ENCODE measurements around the gene RAB7A. TPM values are rescaled to one million over a fixed set of nuclear protein-coding genes. Genes with fewer than 3 reads are reported as not detected.

RAB7A gene
- total and polyA plus RNA-seq, 2 of the 13 experiments (the other 11 are each of a cell fraction or from before 2014, with no cell fraction given) = 26.5 to 182 TPM

DNA sequence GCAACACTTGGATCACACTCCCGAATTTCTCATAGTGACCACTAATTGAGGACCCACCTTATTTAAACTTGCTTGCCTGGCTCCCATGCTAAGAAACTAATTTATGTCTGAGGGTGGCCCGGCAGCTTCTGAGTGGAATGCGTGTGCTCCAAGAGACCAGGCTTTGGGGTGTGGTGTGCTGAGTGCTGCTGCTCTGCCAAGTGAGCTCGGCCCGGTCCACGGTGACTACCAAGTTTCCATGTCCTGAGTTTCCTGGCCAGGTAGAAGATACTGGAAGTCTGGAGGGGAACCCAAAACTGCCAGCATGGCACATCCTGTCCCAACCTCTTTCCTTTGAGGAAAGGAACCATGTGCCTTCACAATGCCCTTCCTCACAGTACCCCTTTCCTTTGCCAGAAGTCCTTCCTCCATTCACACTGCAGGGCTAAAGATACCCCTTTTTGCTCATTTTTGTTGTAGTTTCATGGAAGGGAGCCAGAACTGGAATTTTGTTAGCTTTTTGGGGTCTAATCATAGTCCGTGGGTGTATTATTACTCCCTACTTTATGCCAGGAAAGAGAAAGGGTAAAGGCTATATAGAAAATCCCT, 94.4 kb downstream of the RAB7A start:
- H3K9me3 ChIP-seq (ENCODE audit: low read length) = no peaks in the 10 kb centered on the region
- ChIA-PET POLR2A (no interaction called here), CTCF (ENCODE audit: low intra/inter-chr PET ratio, low total read pairs) (no interaction called here)
- no peak overlapping the region for H3K27ac ChIP-seq (ENCODE audit: extremely low read length, insufficient read depth, low read length)
- intact Hi-C loops (cut with micrococcal nuclease; ENCODE audit: unreplicated experiment) (no loop called here), in situ Hi-C loops (cut with HindIII; ENCODE audit: extremely low pct_ligation_motif_present, low pct_unique_long_range_greater_than_20kb) (no loop called here)
- no peak overlapping the region for H2AFZ ChIP-seq (ENCODE audit: low read length)
- no peak overlapping the region for H3K4me2 ChIP-seq (ENCODE audit: low read depth, low read length)
- WGBS (ENCODE audit: low lambda C conversion rate) = 96% methylated on average over 7 of the region's 7 CpGs
- DNase-seq (ENCODE audit: low spot score) = no peak
- no peak overlapping the region for H3K9ac ChIP-seq (ENCODE audit: insufficient read depth, low read depth, low read length)
- no peaks in the 10 kb centered on the region for H3K79me2 ChIP-seq (ENCODE audit: insufficient read depth, low read length)
- ATAC-seq = no peak
- FAIRE-seq = no peak
- BruUV-seq (replicated peaks) = no TSS peak
- H3K27me3 ChIP-seq (ENCODE audit: control insufficient read depth in 1 of 2, insufficient read depth in 2 of 2, low read length in 2 of 2) = no peaks in the 10 kb centered on the region
- peaks cover 11% of the 10 kb centered on the region for H3K4me1 ChIP-seq (ENCODE audit: insufficient read depth, low read length)
- no peak overlapping the region for H3K4me3 ChIP-seq (replicated peaks in 1 of 3; ENCODE audit: insufficient read depth in 1 of 3, low read depth in 2 of 3, low read length in 3 of 3)
- TF ChIP-seq SIN3A (IDR thresholded peaks at IDR 0.05; ENCODE audit: borderline replicate concordance, low read depth, low read length) (no peak), RBM22 (optimal IDR thresholded peaks at IDR 0.05; ENCODE audit: low read length) (peak; percentile 91)
- H3K36me3 ChIP-seq (replicated peaks in 1 of 2; ENCODE audit: control insufficient read depth in 1 of 2, insufficient read depth in 2 of 2, low read length in 2 of 2) = peaks cover 5 to 12% of the 10 kb centered on the region in 2 experiments; a peak in 4 of 5 replicates
- H4K20me1 ChIP-seq (ENCODE audit: insufficient read depth, low read length) = 0 out of 2 replicates have a peak, but pooled peaks cover 3% of the 10 kb centered on the region

DNA sequence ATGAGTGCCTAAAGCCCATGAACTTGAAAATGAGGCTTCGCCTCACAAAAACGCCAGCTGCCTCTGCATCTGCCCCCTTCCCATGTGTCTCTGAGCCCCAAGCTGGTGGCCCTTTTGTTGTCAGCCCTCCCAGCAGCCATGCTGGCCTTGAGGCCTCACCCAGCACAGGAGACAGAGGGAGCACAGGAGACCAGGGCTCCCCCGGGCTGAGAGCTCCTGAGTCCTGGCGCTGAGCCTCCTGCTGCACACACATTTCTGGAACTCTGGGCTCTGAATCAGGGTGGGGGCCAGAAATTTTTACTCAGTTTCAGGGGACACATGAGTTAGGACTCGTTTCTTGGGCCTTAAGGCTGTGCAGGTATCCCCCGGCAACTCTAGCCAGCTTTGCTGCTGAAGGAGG, 97.0 kb downstream of the RAB7A start:
- TF ChIP-seq ZFP41 (CRISPR knock-in tag; IDR thresholded peaks at IDR 0.05; ENCODE audit: borderline replicate concordance) = no peak
- peak; percentile 53 for TF ChIP-seq AGO2 (optimal IDR thresholded peaks at IDR 0.05; ENCODE audit: low read depth, low read length)
- no peak for TF ChIP-seq ZNF292 (CRISPR knock-in tag; IDR thresholded peaks at IDR 0.05; ENCODE audit: borderline replicate concordance, low read depth)
- no peak for TF ChIP-seq TAF15 (IDR thresholded peaks at IDR 0.05; ENCODE audit: low read depth, low read length, poor library complexity, severe bottlenecking)
- no peak for TF ChIP-seq NFKBIZ (CRISPR knock-in tag; IDR thresholded peaks at IDR 0.05)
- TF ChIP-seq HOXA7 (CRISPR knock-in tag; IDR thresholded peaks at IDR 0.05) = no peak
- no peak for TF ChIP-seq ZNF251 (CRISPR knock-in tag; IDR thresholded peaks at IDR 0.05)
- no peak for TF ChIP-seq ZBTB2 (CRISPR knock-in tag; IDR thresholded peaks at IDR 0.05; ENCODE audit: low read depth)
- peak; percentile 77 for TF ChIP-seq RBM22 (optimal IDR thresholded peaks at IDR 0.05; ENCODE audit: low read length)
- TF ChIP-seq TBX2 (CRISPR knock-in tag; IDR thresholded peaks at IDR 0.05; ENCODE audit: borderline replicate concordance) = no peak
- no peak for TF ChIP-seq ZMYM4 (CRISPR knock-in tag; IDR thresholded peaks at IDR 0.05)
- Histone ChIP-seq H3K79me2 (ENCODE audit: insufficient read depth, low read length) (no peaks in the 10 kb centered on the region), H3K4me1 (ENCODE audit: insufficient read depth, low read length) (peaks cover 13% of the 10 kb centered on the region), H3K9me3 (ENCODE audit: low read length) (no peaks in the 10 kb centered on the region), H4K20me1 (ENCODE audit: insufficient read depth, low read length) (0 out of 2 replicates have a peak, but pooled peaks cover 3% of the 10 kb centered on the region), H3K27ac (ENCODE audit: extremely low read length, insufficient read depth, low read length) (no peak overlapping the region), H3K27me3 (ENCODE audit: control insufficient read depth in 1 of 2, insufficient read depth in 2 of 2, low read length in 2 of 2) (no peaks in the 10 kb centered on the region), H2AFZ (ENCODE audit: low read length) (no peak overlapping the region), H3K4me3 (replicated peaks in 1 of 3; ENCODE audit: insufficient read depth in 1 of 3, low read depth in 2 of 3, low read length in 3 of 3) (no peak overlapping the region), H3K4me2 (ENCODE audit: low read depth, low read length) (no peak overlapping the region), H3K36me3 (replicated peaks in 1 of 2; ENCODE audit: control insufficient read depth in 1 of 2, insufficient read depth in 2 of 2, low read length in 2 of 2) (peaks cover 1 to 6% of the 10 kb centered on the region in 2 experiments; a peak in 2 of 5 replicates), H3K9ac (ENCODE audit: insufficient read depth, low read depth, low read length) (no peak overlapping the region)
- ChIA-PET POLR2A (no interaction called here), CTCF (ENCODE audit: low intra/inter-chr PET ratio, low total read pairs) (no interaction called here)
- BruUV-seq (replicated peaks) = no TSS peak
- DNase-seq (ENCODE audit: low spot score) = no peak
- peak; percentile 24 for ATAC-seq
- WGBS (ENCODE audit: low lambda C conversion rate) = 88% methylated on average over 2 of the region's 6 CpGs
- FAIRE-seq = no peak
- intact Hi-C loops (cut with micrococcal nuclease; ENCODE audit: unreplicated experiment) (no loop called here), in situ Hi-C loops (cut with HindIII; ENCODE audit: extremely low pct_ligation_motif_present, low pct_unique_long_range_greater_than_20kb) (no loop called here)
